H1 (cell line): ENCODE measurements around the gene CYP1B1. TPM values are rescaled to one million over a fixed set of nuclear protein-coding genes. Genes with fewer than 3 reads are reported as not detected.

Source experiments
- CTCF ChIA-PET: fragments of 300-600 bp; sonication (Branson Sonifier 250); formaldehyde crosslinking; loops from one replicate; lab custom pipeline; 2021; ENCODE audit not compliant: partially characterized antibody; lab: Charles Lee
- POLR2A ChIA-PET: fragments of 300-600 bp; sonication (Branson Sonifier 250); formaldehyde crosslinking; loops from one replicate; lab custom pipeline; 2021; ENCODE audit warnings: inconsistent platforms; ENCODE audit not compliant: partially characterized antibody; lab: Charles Lee
- DNase-seq, 2 experiments: peaks; one replicate each; pipeline versions ENCODE4 v3.0.0 to v3.0.0-alpha.2; 2010 to 2022; ENCODE audit warnings: low spot score in 2 of 2, low read depth in 1 of 2, mixed read lengths in 1 of 2
- FAIRE-seq: peaks from 2 replicates; lab custom pipeline; 2011; peaks lifted over from hg19 to GRCh38; lab: Jason Lieb, UNC
- H2AFZ ChIP-seq: 2 replicates; pipeline ENCODE4 v1.8.1; 2012; ENCODE audit warnings: low read length, inconsistent platforms
- H2AK5ac ChIP-seq: 2 replicates; pipeline ENCODE4 v1.6.1; 2013; ENCODE audit warnings: low read depth, low read length
- H2BK120ac ChIP-seq: replicated peaks from 2 replicates; pipeline ENCODE3; 2013; ENCODE audit warnings: low read depth, low read length, inconsistent platforms
- H2BK12ac ChIP-seq: 2 replicates; pipeline ENCODE4 v1.6.1; 2013; ENCODE audit warnings: low read depth, low read length
- H2BK15ac ChIP-seq: 2 replicates; pipeline ENCODE4 v1.6.1; 2013; ENCODE audit warnings: low read length
- H2BK20ac ChIP-seq: 2 replicates; pipeline ENCODE4 v1.6.1; 2013; ENCODE audit warnings: low read length
- H2BK5ac ChIP-seq: 2 replicates; pipeline ENCODE4 v1.6.1; 2013; ENCODE audit warnings: low read depth, low read length
- H3K14ac ChIP-seq: 2 replicates; pipeline ENCODE4 v1.6.1; 2013; ENCODE audit warnings: inconsistent platforms; ENCODE audit not compliant: insufficient read length
- H3K18ac ChIP-seq: 2 replicates; pipeline ENCODE4 v1.6.1; 2013; ENCODE audit warnings: low read length; ENCODE audit errors: extremely low read depth
- H3K23ac ChIP-seq: 2 replicates; pipeline ENCODE4 v1.6.1; 2013; ENCODE audit warnings: inconsistent platforms; ENCODE audit not compliant: insufficient read length
- H3K23me2 ChIP-seq: 2 replicates; pipeline ENCODE4 v1.6.1; 2013; ENCODE audit warnings: low read depth, low read length
- H3K27ac ChIP-seq: 2 replicates; pipeline ENCODE4 v1.6.1; 2011; ENCODE audit warnings: low read depth, low read length, inconsistent platforms
- H3K27me3 ChIP-seq, 4 experiments: replicated peaks in 1 of 4; 1 replicate in 1 of 4; 2 replicates in 3 of 4; pipeline versions ENCODE4 v1.6.1 to v1.8.1; 2011 to 2013; ENCODE audit warnings: low read length in 3 of 4, mild to moderate bottlenecking in 3 of 4, inconsistent platforms in 2 of 4, mixed read lengths in 2 of 4, moderate library complexity in 1 of 4; ENCODE audit not compliant: control insufficient read depth in 3 of 4, insufficient read depth in 3 of 4; ENCODE audit errors: extremely low read depth in 1 of 4
- H3K36me3 ChIP-seq, 4 experiments: 2 replicates each; pipeline versions ENCODE4 v1.6.1 to v1.8.1; 2011 to 2013; ENCODE audit warnings: mild to moderate bottlenecking in 4 of 4, low read length in 3 of 4, moderate library complexity in 2 of 4, control low read depth in 1 of 4, inconsistent platforms in 1 of 4; ENCODE audit not compliant: insufficient read depth in 4 of 4, control insufficient read depth in 2 of 4
- H3K4ac ChIP-seq: replicated peaks from 2 replicates; pipeline ENCODE3; 2013; ENCODE audit warnings: low read length, low read depth, mixed read lengths, inconsistent platforms; ENCODE audit not compliant: insufficient read length
- H3K4me1 ChIP-seq, 4 experiments: replicated peaks in 1 of 4; 1 replicate in 1 of 4; 2 replicates in 3 of 4; pipeline versions ENCODE4 v1.6.1 to v1.8.1; 2011 to 2013; ENCODE audit warnings: low read length in 3 of 4, inconsistent platforms in 2 of 4, mixed read lengths in 1 of 4; ENCODE audit not compliant: insufficient read depth in 4 of 4, control insufficient read depth in 3 of 4
- H3K4me2 ChIP-seq, 2 experiments: 2 replicates each; pipeline versions ENCODE4 v1.6.1 to v1.8.1; 2011 to 2013; ENCODE audit warnings: low read depth in 2 of 2, low read length in 2 of 2, control low read depth in 1 of 2, inconsistent platforms in 1 of 2, mild to moderate bottlenecking in 1 of 2; ENCODE audit not compliant: insufficient read depth in 1 of 2
- H3K4me3 ChIP-seq, 4 experiments: fragments of 200-600, 300-600 bp in 1 of 4; sonication (generic), shearing (Covaris generic), sonication (Bioruptor Twin) in 1 of 4; 2 replicates each; pipeline versions ENCODE4 v1.5.1 to v1.8.1; 2011 to 2016; ENCODE audit warnings: low read length in 4 of 4, low read depth in 3 of 4, control low read depth in 2 of 4, inconsistent platforms in 2 of 4, mild to moderate bottlenecking in 2 of 4, mixed read lengths in 1 of 4, moderate library complexity in 1 of 4; ENCODE audit not compliant: insufficient read depth in 2 of 4; ENCODE audit errors: extremely low read depth in 1 of 4
- H3K56ac ChIP-seq: replicated peaks from 2 replicates; pipeline ENCODE3; 2013; ENCODE audit warnings: low read depth, mild to moderate bottlenecking, mixed read lengths, low read length, inconsistent platforms; ENCODE audit not compliant: insufficient read length
- H3K79me1 ChIP-seq: 2 replicates; pipeline ENCODE4 v1.6.1; 2013; ENCODE audit warnings: low read depth, low read length, control low read depth
- H3K79me2 ChIP-seq, 2 experiments: 2 replicates each; pipeline versions ENCODE4 v1.6.1 to v1.8.1; 2012 to 2013; ENCODE audit warnings: low read length in 2 of 2, mild to moderate bottlenecking in 2 of 2, inconsistent platforms in 1 of 2; ENCODE audit not compliant: insufficient read depth in 2 of 2, control insufficient read depth in 1 of 2
- H3K9ac ChIP-seq, 4 experiments: replicated peaks in 1 of 4; 1 replicate in 1 of 4; 2 replicates in 3 of 4; pipeline versions ENCODE4 v1.6.1 to v1.8.1; 2011 to 2013; ENCODE audit warnings: low read depth in 3 of 4, low read length in 3 of 4, control low read depth in 2 of 4, mild to moderate bottlenecking in 2 of 4, moderate library complexity in 2 of 4, inconsistent platforms in 1 of 4; ENCODE audit errors: extremely low read depth in 1 of 4
- H3K9me3 ChIP-seq, 2 experiments: 2 replicates each; pipeline versions ENCODE4 v1.6.1 to v1.8.1; 2012 to 2013; ENCODE audit warnings: mild to moderate bottlenecking in 2 of 2, moderate library complexity in 2 of 2, control low read depth in 1 of 2, inconsistent platforms in 1 of 2, low read depth in 1 of 2, low read length in 1 of 2, mixed read lengths in 1 of 2; ENCODE audit not compliant: insufficient read depth in 2 of 2
- H4K20me1 ChIP-seq, 2 experiments: replicated peaks in 1 of 2; 2 replicates each; pipeline versions ENCODE3 to v1.8.1; 2011 to 2013; ENCODE audit warnings: inconsistent platforms in 2 of 2, low read length in 2 of 2, mild to moderate bottlenecking in 1 of 2; ENCODE audit not compliant: insufficient read depth in 2 of 2, control insufficient read depth in 1 of 2
- H4K5ac ChIP-seq: 2 replicates; pipeline ENCODE4 v1.6.1; 2013; ENCODE audit warnings: low read length, low read depth, mixed read lengths, inconsistent platforms; ENCODE audit not compliant: insufficient read length
- H4K8ac ChIP-seq: 2 replicates; pipeline ENCODE4 v1.8.0; 2013; ENCODE audit warnings: mild to moderate bottlenecking, moderate library complexity, low read length, inconsistent platforms; ENCODE audit not compliant: insufficient read depth; ENCODE audit errors: extremely low read depth
- H4K91ac ChIP-seq: replicated peaks from 2 replicates; pipeline ENCODE3; 2013; ENCODE audit warnings: low read length, mixed read lengths, inconsistent platforms; ENCODE audit not compliant: insufficient read length
- CTCF ChIP-seq, 3 experiments: IDR thresholded peaks; 1 replicate in 2 of 3; 2 replicates in 1 of 3; pipeline versions ENCODE4 v1.5.1 to v1.6.1; 2011; ENCODE audit warnings: low read length in 3 of 3, mild to moderate bottlenecking in 3 of 3, inconsistent platforms in 2 of 3, low read depth in 1 of 3, moderate library complexity in 1 of 3; ENCODE audit not compliant: insufficient read depth in 1 of 3; ENCODE audit errors: control extremely low read depth in 1 of 3
- HDAC6 ChIP-seq: IDR thresholded peaks from one replicate; pipeline ENCODE4 v1.7.1; 2012; ENCODE audit warnings: low read depth, mild to moderate bottlenecking, inconsistent platforms, low read length, moderate library complexity
- JUND ChIP-seq: IDR thresholded peaks from 2 replicates; pipeline ENCODE4 v1.6.1; 2011; ENCODE audit warnings: mild to moderate bottlenecking, improper control_type of control experiment, low read length
- KDM1A ChIP-seq: fragments of 200-600, 300-600 bp; sonication (generic); IDR thresholded peaks from 2 replicates; pipeline ENCODE4 v1.7.1; 2016; ENCODE audit warnings: mild to moderate bottlenecking, low read length, borderline replicate concordance
- RAD21 ChIP-seq, 2 experiments: IDR thresholded peaks in 1 of 2; conservative IDR thresholded peaks in 1 of 2; 2 replicates each; pipeline ENCODE4 v1.6.1; 2011; ENCODE audit warnings: low read depth in 2 of 2, low read length in 2 of 2, improper control_type of control experiment in 1 of 2, inconsistent platforms in 1 of 2, mild to moderate bottlenecking in 1 of 2, moderate library complexity in 1 of 2
- TCF12 ChIP-seq: IDR thresholded peaks from 2 replicates; pipeline ENCODE4 v1.6.1; 2011; ENCODE audit warnings: low read depth, mild to moderate bottlenecking, low read length
- YY1 ChIP-seq: IDR thresholded peaks from 2 replicates; pipeline ENCODE4 v1.6.1; 2011; ENCODE audit warnings: low read depth, mild to moderate bottlenecking, low read length
- ZNF274 ChIP-seq: IDR thresholded peaks from 2 replicates; pipeline ENCODE4 v1.7.0; 2012; ENCODE audit warnings: low read length, borderline replicate concordance; ENCODE audit errors: extremely low read depth
- WGBS, 2 experiments: shearing (Covaris generic) in 1 of 2; methylation state at CpG; one replicate each; pipeline versions ENCODE4 v1.1.6 to v1.1.7; 2013 to 2015; ENCODE audit warnings: low lambda C conversion rate in 2 of 2, mixed read lengths in 2 of 2, inconsistent platforms in 1 of 2, low coverage in 1 of 2, missing lambda C conversion rate in 1 of 2; ENCODE audit not compliant: insufficient replicate concordance in 2 of 2, insufficient coverage in 1 of 2, insufficient read length in 1 of 2; ENCODE audit errors: extremely low coverage in 1 of 2, missing lambda C conversion rate in 1 of 2; 5-methylcytosine and 5-hydroxymethylcytosine counted together
- polyA plus RNA-seq, 7 experiments: library from polyadenylated mRNA; depleted of rRNA in 3 of 7; stranded (reverse) in 5 of 7; unstranded in 2 of 7; fragments of >200 nt in 5 of 7; fragments of 200-250 nt in 2 of 7; gene quantifications; 1 replicate in 5 of 7; 2 replicates in 1 of 7; 4 replicates in 1 of 7; pipeline versions ENCODE4 v1.2.1 to v1.2.3, GENCODE V29; 2011 to 2013; ENCODE audit warnings: missing spikeins in 2 of 7, mixed read lengths in 2 of 7
- total RNA-seq: library from RNA; stranded (reverse); fragmentation: NEBNext Ultra II Directional; extraction: Animal tissue kit (Norgen Biotek cat#: 25700); gene quantifications from 2 replicates; pipeline ENCODE4 v1.2.1, GENCODE V29; 2021

The CYP1B1 gene
- total and polyA plus RNA-seq, 2 of the 8 experiments (the other 6 are each of a cell fraction or from before 2014, with no cell fraction given) = 1.3 to 5.7 TPM

- no peak overlapping the region for H3K4me2 ChIP-seq
- no peak overlapping the region for H4K5ac ChIP-seq
- DNase-seq (no peak), FAIRE-seq (no peak)
- H3K27ac ChIP-seq = no peak overlapping the region
- H2BK120ac ChIP-seq = peak overlapping the region; percentile 38
- no peak overlapping the region for H4K91ac ChIP-seq
- no peak overlapping the region for H2AK5ac ChIP-seq
- H3K23me2 ChIP-seq = no peaks in the 10 kb centered on the region
- no peak overlapping the region for H2BK20ac ChIP-seq
- ChIA-PET POLR2A (interaction anchor here (1.3 to 2.0 kb wide), 3 partner anchors 13 to 34 kb away, joined by 3 to 7 read pairs (median 4); no protein-coding TSS in a partner anchor), CTCF (interaction anchor here (0.6 to 2.8 kb wide), 6 partner anchors 18 to 1186 kb away, joined by 3 to 13 read pairs (median 4); partner anchors contain the start of gene CYP1B1)
- H3K79me2 ChIP-seq = no peaks in the 10 kb centered on the region
- no peaks in the 10 kb centered on the region for H3K36me3 ChIP-seq
- H3K4me1 ChIP-seq = peaks cover 6 to 15% (median 10%) of the 10 kb centered on the region in 4 experiments
- no peaks in the 10 kb centered on the region for H3K9me3 ChIP-seq
- no peak overlapping the region for H3K14ac ChIP-seq
- no peak overlapping the region; the same call in 1 of the 2 replicates for H2BK5ac ChIP-seq
- H3K4me3 ChIP-seq = no peak overlapping the region
- H2BK12ac ChIP-seq = 0 out of 2 replicates have a peak overlapping the region, but pooled peaks have one; percentile 0
- peak overlapping the region; percentile 16; the same call in 1 of the 2 replicates for H4K8ac ChIP-seq
- H3K56ac ChIP-seq = no peak overlapping the region
- H3K9ac ChIP-seq = no peak overlapping the region
- no peak overlapping the region; the same call in 1 of the 2 replicates for H2BK15ac ChIP-seq
- H3K23ac ChIP-seq = no peak overlapping the region
- 88% methylated on average over 11 of the region's 11 CpGs; no CpG with 5 or more reads in 1 of the 2 experiments for WGBS, 2 experiments
- 0 out of 2 replicates have a peak overlapping the region, but pooled peaks have one; percentile 2 for H2AFZ ChIP-seq
- H4K20me1 ChIP-seq = no peaks in the 10 kb centered on the region
- no peak overlapping the region; the same call in 1 of the 2 replicates for H3K18ac ChIP-seq
- H3K27me3 ChIP-seq = no peaks in the 10 kb centered on the region
- H3K79me1 ChIP-seq = no peaks in the 10 kb centered on the region; the same call in 1 of the 2 replicates
- H3K4ac ChIP-seq = no peak overlapping the region
- TF ChIP-seq YY1 (no peak), HDAC6 (no peak), JUND (no peak), KDM1A (no peak), ZNF274 (no peak), CTCF (IDR thresholded peaks at IDR 0.05; ENCODE audit: control extremely low read depth in 1 of 3, insufficient read depth in 1 of 3, low read depth in 1 of 3, low read length in 3 of 3) (no peak), TCF12 (no peak), RAD21 (IDR thresholded peaks at IDR 0.05 in 1 of 2, conservative IDR thresholded peaks at IDR 0.05 in 1 of 2; ENCODE audit: low read depth in 2 of 2, low read length in 2 of 2) (no peak)
Measured at GRCh38 chr2:38108907-38109731, 33.2 kb upstream of the CYP1B1 start.
